Middle frontal gyrus (tissue), 1 donor: ENCODE results near the gene ZNF750.
"Not testable (repeated sequence)": the region's sequence is repeated elsewhere in the genome, so short reads cannot be mapped to it uniquely, and the experiment has no call there.

Source experiments
- DNase-seq: peaks from one replicate; pipeline ENCODE4 v3.0.0-alpha.2; 2015; ENCODE audit warnings: low spot score; ENCODE audit errors: extremely low spot score

Gene ZNF750

DNA sequence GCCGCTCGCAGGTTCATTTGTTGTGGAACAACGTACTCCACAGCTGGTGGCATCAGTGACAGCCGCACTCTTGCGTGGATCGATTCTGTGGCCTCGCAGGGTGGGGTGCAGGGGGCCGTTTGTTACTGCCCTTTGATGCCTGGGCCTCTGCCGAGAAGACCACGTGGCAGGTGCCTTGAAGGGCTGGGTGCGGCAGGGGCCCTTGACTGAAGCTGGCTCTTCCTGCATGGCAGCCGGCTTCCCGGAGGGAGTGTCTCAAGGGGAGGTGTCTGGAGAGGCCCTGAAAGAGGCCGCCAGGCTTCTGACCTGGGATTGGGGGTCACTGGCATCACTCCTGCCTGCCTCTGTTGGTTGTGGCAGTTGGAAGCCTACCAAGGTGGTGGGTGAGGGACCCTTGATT lies 44.2 kb downstream of the ZNF750 start:
- DNase-seq, result no peak

DNA sequence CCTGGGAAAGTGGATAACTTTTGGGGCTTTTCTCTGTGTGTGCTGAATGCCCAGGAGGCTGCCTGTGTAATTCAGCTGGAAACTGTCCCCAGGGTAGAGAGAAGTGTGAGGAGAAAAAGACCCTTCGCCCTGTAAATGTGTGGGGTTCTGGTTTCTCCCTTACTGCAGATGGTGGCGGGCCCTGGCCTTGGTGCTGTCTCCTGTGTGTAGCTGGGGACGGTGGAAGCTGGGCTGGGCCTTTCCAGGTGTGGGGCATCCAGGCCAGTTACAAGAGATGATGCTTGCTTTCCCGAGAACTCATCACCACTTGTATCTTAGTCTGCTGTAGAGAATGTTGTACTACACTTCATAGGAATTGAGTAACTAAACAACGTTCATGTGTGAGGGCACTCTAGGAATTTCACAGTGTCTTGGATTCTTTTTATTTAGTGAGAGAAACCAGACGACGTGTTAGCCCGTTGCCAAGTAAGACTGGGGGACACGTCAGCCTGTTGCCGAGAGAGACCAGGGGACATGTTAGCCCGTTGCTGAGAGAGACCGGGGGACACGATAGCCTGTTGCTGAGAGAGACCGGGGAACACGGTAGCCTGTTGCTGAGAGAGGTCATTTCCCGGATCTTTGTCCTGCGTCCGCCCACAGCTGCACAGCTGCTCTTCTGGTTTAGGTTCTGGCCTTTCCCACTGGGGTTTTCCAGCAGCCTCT lies 44.9 kb downstream of the ZNF750 start:
- no peak for DNase-seq

GRCh38 chr17:82793974-82794630 lies 45.7 kb downstream of the ZNF750 start:
- no peak for DNase-seq

GRCh38 chr17:82791532-82791931 lies 48.3 kb downstream of the ZNF750 start:
- DNase-seq, result peak; percentile 11

DNA sequence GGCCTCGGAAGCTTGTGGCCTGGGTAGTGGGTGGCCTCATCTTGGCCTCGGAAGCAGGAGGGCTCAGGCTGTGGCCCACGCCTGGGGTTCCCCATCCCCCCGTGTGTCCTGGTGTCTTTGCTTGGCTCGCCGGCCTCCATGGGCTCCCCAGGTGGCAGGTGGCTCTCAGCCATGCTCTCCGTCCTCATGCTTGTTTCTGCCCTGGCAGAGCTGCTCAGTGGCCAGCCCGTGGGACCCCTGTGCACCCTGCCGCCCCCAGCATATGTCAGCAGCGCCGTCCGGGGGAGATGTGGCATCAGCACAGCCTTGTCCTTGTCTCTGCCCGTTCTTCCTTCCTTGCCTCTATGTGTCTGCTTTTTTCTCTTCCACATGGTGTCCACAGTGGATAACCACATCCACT lies 49.4 kb downstream of the ZNF750 start:
- DNase-seq, result no peak

DNA sequence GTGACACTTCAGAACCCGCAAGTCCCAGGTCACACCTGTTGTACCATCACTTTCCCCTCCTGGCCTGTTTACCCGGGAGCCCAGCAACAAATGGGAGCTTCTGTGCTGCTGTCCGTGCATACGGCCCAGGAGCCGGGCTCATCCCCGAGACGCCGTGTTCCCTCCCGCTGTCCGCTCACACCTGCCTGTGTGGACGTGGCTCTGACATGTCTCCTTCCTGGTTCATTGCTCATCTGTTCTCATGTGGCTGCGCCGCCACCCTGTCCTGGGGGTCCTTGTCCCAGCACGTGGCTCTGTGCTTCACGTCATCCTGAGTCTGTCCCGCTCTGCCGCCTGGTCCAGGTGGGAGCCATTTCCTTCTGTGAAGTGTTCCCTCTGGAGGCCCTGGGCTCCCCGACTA lies 50.0 kb downstream of the ZNF750 start:
- no peak for DNase-seq

- no peak for DNase-seq
Observed at GRCh38 chr17:82789051-82789592, 50.7 kb downstream of the ZNF750 start.

DNA sequence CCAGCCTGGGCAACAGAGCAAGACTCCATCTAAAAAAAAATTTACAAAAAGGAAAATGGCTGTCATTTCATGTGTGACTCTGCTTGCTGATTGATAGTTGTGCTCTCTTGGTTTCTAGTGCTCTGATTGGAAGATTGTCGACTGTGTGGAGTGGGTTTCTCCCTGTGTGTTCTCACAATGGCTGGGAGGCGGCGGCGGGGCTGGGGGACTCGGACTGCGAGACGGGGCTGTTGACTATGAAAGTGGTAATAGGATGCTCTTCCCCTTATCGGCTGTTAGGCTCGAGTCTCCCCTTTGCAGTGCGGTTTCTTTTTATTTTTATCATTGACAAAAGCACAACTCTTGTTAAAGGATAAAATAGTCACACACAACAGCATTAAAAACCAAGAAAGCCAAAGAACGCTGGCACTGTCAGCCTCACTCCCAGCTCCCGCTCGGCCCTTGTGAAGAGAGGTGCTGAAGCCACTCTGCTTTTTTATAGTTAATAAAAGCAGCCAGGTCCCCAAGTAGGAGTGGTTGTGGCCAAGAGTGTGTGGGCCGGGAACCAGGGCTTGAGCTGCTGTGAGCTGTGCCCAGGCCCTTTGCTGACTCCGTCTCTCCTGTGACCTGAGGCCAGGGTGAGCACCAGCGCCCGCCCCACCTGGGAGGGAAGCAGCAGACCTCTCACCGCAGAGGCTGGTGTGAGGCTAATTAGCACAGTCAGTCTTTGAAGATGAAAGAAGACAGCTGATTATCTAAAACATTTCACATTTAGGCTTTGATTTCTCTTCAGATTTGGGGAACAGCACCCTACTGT lies 51.4 kb downstream of the ZNF750 start:
- DNase-seq, result no peak

- DNase-seq, result no peak
Observed at GRCh38 chr17:82787081-82787848, 52.6 kb downstream of the ZNF750 start.

DNA sequence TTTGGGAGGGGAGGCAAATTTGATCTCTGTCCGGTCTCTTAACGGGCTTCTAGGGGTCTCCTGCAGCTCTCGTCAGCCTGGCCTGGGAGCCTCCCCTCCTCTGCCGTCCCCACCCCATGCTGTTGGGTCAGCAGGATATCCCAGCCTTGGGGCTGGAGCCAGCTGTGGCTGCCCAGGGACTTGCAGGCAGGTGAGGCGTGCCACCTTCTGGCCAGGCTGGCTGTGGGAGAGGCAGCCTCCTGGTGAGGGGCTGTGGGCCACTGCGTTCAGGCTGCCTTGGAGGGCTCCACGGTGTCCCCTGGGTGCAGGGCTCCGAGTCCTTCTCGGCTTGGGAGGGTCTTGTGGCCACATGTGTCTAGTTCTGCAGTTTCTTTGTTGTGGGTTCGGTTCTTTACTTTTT lies 53.4 kb downstream of the ZNF750 start:
- DNase-seq, result no peak

DNA sequence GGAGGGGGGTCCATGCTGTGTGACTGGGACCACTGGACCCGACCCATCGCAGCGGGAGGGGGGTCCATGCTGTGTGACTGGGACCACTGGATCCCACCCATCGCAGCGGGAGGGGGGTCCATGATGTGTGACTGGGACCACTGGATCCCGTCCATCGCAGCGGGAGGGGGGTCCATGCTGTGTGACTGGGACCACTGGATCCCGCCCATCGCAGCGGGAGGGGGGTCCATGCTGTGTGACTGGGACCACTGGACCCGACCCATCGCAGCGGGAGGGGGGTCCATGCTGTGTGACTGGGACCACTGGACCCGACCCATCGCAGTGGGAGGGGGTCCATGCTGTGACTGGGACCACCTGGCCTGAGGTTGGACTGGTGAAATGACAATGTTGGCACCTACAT lies 54.2 kb downstream of the ZNF750 start:
- DNase-seq, result not testable (repeated sequence)

GRCh38 chr17:82783498-82783897 lies 56.3 kb downstream of the ZNF750 start:
- DNase-seq, result peak; percentile 52

DNA sequence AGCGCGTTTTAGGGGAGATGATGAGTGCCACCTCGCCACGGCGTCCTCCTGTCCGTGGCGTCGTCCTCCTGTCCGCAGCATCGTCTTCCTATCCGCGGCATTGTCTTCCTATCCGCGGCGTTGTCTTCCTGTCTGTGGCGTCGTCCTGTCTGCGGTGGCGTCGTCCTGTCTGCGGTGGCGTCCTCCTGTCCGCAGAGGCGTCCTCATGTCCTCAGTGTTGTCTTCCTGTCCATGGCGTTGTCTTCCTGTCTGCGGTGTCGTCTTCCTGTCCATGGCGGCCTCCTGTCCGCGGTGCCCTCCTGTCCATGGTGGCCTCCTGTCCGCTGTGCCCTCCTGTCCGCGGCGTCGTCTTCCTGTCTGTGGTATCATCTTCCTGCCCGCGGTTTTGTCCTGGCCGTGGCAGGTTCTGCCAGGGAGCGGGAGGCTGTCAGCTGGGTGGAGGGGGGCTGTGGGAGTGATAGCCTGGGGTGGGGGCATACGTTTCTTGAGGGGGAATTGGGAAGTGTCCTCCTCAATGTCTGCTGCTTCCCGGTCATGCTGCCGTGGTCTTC lies 57.1 kb downstream of the ZNF750 start:
- no peak for DNase-seq

- peak; percentile 60 for DNase-seq
Observed at GRCh38 chr17:82781894-82782274, 57.9 kb downstream of the ZNF750 start.

DNA sequence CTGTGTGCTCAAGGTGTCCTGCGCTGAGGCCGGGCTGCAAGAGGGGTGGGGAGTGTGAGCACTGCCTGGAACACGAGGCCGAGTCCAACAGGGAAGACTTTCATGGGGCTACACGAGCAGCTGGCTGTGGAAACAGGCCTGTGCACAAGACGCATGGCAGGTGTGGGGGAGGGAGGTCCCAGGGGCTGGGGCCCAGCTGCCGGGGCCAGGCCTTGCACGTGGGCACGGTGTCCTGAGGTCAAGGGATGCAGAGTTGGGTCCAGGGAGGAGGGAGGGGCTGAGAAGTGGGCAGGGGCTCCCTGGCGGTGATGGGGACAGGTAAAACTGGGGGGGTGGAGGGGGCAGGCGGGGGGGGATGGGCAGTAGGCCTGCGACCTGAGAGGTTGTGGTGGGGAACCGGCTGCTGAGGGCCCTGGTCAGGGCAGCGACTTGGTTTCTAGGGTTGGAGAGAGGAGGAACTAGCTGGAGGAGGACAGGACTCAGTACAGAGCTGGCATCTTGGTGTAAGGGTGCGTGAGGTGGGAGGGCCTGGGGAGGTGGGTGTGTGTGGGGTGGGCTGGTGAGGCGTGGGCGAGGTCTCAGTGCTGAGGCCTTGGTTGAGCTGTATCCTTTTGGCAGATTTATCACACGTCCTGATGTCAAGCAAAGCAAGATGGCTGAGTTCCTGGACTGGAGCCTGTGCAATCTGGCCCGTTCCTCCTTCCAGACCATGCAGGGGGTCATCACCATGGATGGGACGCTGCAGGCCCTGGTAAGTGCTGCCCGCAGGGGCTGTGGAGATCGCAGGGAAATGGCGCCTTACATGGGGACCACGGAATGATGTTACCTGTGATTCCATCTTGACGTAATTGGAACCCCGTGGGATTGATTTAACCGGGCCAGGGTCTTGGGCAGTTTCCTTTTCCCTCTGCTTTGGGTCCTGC lies 58.6 kb downstream of the ZNF750 start:
- no peak for DNase-seq

GRCh38 chr17:82780195-82780594 lies 59.6 kb downstream of the ZNF750 start:
- DNase-seq, result no peak

GRCh38 chr17:82779541-82779940 lies 60.3 kb downstream of the ZNF750 start:
- no peak for DNase-seq
